HG02981 (cell line): Measurements from ENCODE around the gene RAB3GAP2.
"Not testable (repeated sequence)": the region's sequence is repeated elsewhere in the genome, so short reads cannot be mapped to it uniquely, and the experiment has no call there.

Experiments
- ATAC-seq: cut with Tn5 transposase; IDR thresholded peaks from one replicate; pipeline ENCODE4 v1.9.1; 2021; ENCODE audit warnings: mild to moderate bottlenecking, moderate library complexity; ENCODE audit not compliant: unreplicated experiment

RAB3GAP2 gene

GRCh38 chr1:220243947-220244346 lies 28.3 kb downstream of the RAB3GAP2 start:
- no peak for ATAC-seq

- no peak for ATAC-seq
Measured at GRCh38 chr1:220241072-220241663, 31.1 kb downstream of the RAB3GAP2 start.

GRCh38 chr1:220239966-220240365 lies 32.3 kb downstream of the RAB3GAP2 start:
- ATAC-seq, result no peak

DNA sequence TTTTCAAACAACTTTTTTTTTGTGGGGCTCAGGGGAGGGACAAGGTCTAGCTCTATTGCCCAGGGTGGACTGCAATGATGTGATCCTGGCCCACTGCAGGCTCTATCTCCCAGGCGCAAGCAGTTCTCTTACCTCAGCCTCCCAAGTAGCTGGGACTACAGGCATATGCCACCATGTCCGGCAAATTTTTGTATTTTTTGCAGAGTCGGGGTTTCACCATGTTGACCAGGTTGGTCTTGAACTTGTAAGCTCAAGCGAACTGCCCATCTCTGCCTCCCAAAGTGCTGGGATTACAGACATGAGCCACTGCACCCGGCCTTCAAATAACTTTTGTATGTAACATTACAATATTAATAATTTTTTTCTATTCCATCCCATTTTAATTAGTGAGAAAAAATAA lies 33.0 kb downstream of the RAB3GAP2 start:
- no peak for ATAC-seq

DNA sequence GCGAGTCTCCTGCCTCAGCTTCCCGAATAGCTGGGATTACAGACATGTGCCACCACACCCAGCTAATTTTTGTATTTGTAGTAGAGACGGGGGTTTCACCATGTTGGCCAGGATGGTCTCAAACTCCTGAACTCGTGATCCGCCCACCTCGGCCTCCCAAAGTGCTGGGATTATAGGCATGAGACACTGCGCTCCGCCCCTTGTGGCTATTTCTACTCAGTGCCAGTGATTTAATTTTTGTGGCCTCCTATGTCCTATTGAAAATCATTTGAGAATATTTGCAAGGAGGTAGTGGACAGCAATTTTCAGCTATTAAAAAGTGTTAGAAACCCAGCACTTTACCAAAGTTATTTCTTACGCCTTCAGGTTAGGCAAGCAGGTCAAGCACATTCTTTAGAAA lies 36.0 kb downstream of the RAB3GAP2 start:
- ATAC-seq, result not testable (repeated sequence)

DNA sequence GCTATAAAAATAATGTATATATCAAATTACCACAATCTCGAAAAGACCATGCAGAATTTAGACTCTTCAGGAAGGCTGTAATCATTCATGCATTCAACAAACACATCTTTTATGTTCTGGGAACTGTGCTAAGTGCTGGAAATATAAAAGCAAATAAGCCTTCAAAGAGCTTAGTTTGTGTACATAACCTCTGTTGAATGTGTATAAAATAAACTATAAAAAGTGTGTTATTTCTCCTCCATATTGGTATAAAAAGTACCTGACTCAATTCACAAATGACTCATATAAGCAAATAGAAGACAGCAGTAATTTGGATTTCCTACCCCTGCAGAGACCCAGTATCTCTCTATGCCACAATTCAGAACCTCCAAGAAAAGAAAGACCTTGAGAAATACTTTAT lies 36.8 kb downstream of the RAB3GAP2 start:
- no peak for ATAC-seq

DNA sequence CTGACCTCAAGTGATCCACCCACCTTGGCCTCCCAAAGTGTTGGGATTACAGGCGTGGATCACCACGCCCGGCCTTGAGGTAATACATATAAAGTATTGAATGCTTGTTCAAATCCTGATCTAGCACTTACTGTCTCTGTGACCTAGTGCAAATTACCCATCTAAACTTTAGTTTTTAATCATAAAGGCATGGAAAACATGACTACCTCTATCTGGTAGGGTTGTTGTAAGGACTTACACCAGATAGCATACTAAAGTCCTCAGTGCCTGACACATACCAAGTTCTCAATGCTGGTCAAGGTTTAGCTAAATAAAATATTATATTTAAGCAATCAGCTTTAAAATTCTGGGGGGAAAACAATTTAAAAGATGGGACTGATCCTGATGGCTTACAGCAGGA lies 38.3 kb downstream of the RAB3GAP2 start:
- no peak for ATAC-seq

- ATAC-seq, result no peak
Measured at GRCh38 chr1:220229771-220230170, 42.5 kb downstream of the RAB3GAP2 start.

GRCh38 chr1:220227393-220227792 lies 44.9 kb downstream of the RAB3GAP2 start:
- ATAC-seq, result no peak

GRCh38 chr1:220226752-220227151 lies 45.5 kb downstream of the RAB3GAP2 start:
- no peak for ATAC-seq

DNA sequence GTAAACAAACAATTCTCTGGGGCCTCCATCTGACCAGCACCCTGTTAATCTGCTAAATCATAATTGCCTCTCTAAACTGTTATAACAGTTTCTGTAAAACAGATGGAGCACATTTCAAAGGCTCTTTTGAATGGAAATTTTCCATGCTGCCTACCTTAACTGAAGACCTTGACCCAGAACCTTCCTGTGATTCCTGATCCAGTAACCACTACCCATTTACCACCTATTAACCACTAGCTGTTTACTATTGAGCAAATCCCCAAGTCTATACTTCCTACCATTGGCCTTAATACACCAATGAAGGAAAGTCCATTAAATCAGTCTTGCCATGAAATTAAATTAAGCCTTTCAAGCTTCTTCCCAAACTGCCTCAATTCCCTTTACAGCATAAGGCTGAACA lies 46.3 kb downstream of the RAB3GAP2 start:
- no peak for ATAC-seq

- ATAC-seq, result no peak
Measured at GRCh38 chr1:220224611-220225124, 47.6 kb downstream of the RAB3GAP2 start.

DNA sequence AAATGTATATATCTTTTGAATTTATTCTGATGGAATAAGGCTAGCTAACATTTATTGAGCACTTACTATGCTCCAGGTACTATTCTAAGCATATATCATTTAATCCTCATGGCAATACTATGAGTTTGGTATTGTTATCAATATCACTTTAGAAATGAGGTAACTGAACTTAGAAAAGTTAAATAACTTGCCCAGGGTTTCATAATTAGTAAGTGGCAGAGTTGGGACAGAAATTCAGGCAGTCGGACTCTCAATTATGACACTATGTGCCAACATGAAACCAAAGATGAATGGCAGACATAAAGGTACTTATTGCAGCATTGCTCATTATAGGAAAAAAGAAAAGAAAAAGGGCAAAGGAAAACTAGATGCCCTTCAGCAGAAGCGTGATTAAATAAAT lies 48.2 kb downstream of the RAB3GAP2 start:
- ATAC-seq, result no peak

- ATAC-seq, result peak; percentile 22
Measured at GRCh38 chr1:220222939-220223338, 49.3 kb downstream of the RAB3GAP2 start.

DNA sequence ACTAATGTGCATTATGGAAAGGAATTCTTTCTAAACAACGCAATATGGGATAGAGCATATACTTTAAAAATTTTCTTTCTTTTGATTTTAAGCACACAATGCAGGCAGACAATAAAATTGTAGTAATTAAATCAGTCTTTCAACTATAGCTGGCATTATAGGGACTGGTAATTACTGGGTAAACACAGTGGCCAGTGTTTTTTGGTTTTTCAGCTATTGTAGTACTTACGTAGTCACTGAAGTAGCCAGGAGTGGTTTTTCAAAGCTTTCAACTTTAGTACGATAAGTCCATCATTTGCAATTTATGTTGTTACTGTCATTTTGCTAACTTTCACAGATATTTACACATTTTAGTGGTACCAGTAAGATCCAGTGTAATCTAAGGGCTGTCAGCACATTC lies 50.6 kb downstream of the RAB3GAP2 start:
- ATAC-seq, result no peak

DNA sequence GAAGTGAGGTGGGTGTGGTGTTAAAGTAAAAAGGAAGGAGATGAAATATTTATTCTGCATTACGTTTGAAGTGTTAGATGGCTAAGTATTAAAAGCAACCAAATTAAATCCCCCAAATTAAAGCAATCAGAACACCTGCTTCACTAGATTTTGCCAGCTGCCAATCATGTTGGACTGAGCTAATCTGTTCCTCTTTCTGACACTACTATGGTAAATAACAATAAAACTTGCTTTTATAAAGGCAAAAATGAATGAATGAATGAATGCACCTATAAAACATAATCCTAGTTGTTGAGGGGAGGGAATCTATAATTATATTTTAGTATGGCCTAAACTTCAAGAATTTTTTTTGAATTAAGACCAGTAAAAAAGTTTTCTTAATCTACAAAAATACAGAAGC lies 51.0 kb downstream of the RAB3GAP2 start:
- ATAC-seq, result no peak

- ATAC-seq, result peak; percentile 9
Measured at GRCh38 chr1:220220699-220221040, 51.6 kb downstream of the RAB3GAP2 start.

- peak; percentile 41 for ATAC-seq
Measured at GRCh38 chr1:220219865-220220698, 52.2 kb downstream of the RAB3GAP2 start.

DNA sequence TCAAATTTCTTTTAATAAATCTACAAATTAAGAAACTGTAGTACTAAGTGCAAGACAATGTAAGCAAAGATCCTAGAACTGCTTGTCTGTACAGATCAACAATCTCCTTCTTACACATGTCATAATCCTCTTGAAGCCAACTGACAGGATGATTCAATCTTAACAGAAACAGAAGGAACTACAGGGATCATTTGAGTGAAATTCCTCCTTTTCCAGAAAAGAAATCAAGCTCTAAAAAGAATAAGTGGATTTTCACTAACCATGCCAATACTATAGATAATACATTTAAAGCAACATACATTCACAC lies 53.2 kb downstream of the RAB3GAP2 start:
- no peak for ATAC-seq

DNA sequence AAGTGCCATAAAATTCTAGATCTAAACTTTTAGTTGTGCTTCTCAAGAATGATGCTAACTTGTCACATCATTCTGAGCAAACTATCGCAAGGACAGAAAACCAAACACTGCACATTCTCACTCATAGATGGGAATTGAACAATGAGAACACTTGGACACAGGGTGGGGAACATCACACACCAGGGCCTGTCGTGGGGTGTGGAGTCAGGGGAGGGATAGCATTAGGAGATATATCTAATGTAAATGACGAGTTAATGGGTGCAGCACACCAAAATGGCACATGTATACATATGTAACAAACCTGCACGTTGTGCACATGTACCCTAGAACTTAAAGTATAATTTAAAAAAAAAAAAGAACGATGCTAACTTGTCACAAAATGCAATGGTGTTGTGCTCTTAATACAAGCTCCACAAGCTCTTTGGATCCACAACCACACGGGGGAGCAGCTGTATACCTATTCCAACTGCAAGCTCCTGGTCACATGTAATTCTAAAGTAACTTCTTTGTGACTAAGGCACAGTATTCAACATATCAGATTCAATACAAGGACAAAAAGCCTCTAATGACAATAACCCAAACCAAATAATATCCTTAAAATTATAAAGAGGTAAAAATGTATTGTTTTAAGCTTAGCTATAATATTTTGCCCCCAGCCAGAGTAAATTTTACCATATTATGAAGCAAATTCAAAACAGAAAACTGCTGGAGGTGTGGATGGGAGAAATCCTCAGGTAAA lies 53.7 kb downstream of the RAB3GAP2 start:
- peak; percentile 40 for ATAC-seq

GRCh38 chr1:220217383-220217988 lies 54.8 kb downstream of the RAB3GAP2 start:
- no peak for ATAC-seq
